NCI-H128 (cell line): Measurements from ENCODE around the gene GRK1.

Source experiments
- DNase-seq: peaks from one replicate; lab custom pipeline; 2025; ENCODE audit not compliant: unreplicated experiment; lab: John Stamatoyannopoulos, UW

The GRK1 gene

GRCh38 chr13:113649212-113649611, 17.8 kb upstream of the GRK1 start:
- no peak for DNase-seq

DNA sequence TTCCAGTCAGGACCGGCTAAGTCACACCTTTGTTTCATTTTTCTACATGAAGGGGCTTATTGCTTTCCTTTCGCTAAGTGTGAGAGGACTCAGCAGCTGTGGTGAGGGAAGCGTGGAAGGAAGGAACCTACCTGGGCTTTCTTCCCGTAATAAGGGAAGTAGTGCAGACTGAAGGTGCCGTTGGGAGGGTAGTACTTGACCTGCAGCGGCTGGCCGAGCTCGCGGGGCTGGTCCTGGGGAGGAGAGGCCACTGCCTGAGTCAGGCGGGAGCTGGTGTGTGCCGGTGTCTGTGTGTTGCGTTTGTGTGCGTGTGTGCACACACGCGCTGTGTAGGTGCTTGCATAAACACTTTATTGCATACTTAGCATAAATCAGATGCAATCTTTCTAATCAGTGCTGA, 16.7 kb upstream of the GRK1 start:
- no peak for DNase-seq

- no peak for DNase-seq
These were observed 16.3 kb upstream of the GRK1 start for GRCh38 chr13:113650731-113651148.

- no peak for DNase-seq
These were observed 15.3 kb upstream of the GRK1 start for GRCh38 chr13:113651511-113652403.

- no peak for DNase-seq
These were observed 14.4 kb upstream of the GRK1 start for GRCh38 chr13:113652404-113653263.

- no peak for DNase-seq
These were observed 13.5 kb upstream of the GRK1 start for GRCh38 chr13:113653264-113654174.

GRCh38 chr13:113654175-113654560, 12.9 kb upstream of the GRK1 start:
- no peak for DNase-seq

DNA sequence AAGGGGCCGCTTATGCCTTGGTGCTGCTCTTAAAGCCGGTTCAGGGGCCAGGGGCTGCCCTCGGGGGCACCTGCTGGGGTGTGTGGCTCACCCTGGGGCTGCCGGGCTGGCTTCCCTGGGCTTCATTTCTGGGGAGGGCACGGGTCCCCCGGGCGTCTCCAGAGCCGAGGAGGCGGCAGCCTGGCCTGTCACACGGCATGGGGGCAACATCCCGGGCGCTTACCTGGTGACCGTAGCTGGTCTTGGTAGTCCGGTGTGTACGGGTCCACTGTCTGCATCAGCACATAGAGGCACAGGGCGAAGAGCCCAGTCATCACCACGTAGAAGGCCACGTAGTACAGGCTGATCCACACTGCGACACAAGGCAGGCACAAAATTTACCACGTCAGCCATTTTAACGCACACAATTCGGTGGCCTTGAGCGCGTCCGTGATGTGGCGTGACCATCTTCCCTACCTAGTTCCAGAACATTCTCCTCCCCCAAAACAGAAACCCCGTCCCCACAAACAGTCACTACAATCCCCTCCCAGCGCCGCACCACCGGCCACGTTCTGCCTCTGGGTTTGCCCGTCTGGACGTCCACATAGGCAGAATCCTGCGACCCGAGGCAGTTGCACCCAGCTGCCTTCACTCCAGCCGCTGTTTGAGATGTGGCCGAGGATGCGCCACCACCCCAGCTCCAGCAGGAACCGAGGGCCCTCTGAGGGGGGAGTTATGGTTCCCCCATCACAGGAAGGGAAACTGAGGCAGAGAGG, 12.3 kb upstream of the GRK1 start:
- DNase-seq: no peak

DNA sequence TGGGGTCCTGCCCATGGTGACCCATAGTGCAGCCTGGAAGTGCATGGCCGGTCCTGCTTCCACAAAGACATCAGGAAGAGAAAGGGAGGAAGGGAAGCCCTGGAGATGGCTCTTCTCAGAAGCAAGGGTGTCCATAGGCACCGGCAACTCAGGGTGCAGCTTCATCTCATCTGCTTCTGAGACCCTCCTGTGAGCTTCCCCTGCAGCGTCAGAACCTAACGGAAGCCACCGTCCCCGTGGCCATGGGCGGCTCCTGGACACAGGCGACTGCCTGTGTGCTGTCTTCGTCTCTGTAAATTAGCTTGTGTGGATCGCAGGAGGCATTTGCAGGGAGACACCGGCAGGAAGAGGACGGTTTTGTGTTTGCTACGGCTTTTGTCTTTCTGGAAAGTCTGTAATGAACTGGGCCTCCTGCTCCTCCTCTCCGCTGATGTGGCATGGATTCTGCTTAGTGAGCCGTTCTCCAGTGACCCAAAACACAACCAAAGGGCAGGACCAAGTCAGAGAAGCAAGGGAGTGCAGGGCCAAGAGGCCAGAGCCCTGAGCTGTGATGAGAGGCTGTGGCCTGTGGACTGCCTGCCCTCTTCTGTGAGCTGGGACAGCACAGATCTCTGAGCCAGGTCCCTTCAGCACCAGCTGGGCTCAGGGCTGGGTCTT, 11.5 kb upstream of the GRK1 start:
- no peak for DNase-seq

- DNase-seq: no peak
These were observed 10.9 kb upstream of the GRK1 start for GRCh38 chr13:113656003-113656588.

DNA sequence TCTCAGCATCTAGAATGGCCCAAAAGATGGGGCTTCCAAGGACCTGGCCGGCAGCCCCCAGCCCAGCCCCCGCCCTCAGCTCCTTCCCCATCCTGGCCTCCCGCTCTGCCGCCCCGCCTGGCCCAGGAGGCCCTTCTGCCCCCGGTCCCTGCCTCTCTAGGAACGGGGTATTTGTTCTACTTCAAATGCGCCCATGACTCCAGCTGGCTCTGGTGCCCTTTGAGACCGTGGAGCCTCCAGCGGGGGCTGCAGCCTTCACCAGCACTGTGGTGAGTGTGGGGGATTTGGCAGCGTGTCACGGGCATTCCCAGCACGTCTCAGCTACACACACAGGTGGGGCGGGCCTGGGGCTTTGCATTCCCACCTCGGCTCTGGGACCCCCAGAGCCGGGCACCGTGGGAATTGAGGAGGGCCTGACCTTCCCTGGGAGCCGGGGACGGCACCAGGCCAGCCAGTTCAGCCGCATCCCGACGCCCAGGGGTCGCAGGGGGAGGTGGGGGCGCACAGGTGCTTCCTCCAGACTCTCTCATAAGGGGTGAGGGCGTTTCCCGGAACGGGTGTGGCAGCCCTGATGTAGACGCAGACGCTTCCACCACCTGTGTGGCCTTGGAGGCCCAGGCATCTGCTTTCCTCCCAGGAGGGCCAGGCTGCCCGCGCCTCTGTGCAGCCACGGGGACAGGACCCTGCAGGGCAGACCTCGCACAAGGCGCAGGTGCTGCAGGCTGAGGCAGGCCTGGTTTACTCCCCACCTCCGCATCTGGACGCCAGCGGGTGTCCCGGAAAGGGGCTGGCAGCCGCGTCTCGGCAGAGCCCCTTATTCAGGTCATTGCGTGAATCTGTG, 10.0 kb upstream of the GRK1 start:
- no peak for DNase-seq

DNA sequence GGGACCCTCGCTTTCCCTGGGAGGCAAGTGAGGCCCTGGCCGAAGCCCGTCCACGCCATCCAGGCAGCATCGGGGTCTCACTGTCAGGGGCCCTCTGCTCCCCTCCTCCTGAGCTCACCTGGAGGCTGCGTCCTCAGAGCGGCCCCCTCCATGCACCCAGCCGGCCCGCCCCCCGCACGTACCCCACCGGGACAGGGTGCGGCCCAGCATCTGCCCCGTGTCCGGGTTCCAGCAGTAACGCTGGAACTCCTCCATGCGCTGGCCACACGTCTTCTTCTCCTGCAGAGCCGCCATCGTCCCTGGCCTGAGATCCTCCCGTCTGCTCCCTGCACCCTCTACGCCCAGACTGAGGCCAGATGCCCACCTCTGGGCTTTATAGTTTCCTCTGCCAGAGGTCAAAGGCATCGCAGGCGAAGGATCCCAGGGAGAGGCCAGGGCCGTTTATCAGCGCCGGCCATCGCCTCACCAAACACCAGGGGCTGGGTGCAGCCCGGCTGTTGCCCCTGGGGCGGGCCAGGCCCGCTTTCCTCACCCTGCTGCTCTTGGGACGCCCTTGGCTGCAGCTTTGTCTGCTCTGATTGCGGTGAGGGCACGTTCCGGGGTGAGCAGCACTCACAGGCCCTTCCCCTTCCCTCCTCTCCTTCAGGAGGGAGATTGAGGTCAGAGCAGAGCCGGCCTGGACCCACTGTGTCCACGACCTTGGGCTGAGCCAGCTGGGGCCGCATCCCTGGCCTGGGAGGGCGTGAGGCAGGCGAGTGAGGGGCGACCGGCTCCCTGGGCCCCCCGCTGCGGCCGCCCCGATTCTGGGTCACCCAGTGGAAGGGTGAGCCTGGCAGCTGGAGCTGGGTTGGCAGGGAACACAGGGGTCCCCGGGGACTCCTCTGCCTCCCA, 8.9 kb upstream of the GRK1 start, which contains the start of gene ATP4B:
ATP4B (minus strand) TSS at position 348 of the 891 bp plus-strand sequence; CDS start at position 294, 54 bp downstream.
- no peak for DNase-seq

DNA sequence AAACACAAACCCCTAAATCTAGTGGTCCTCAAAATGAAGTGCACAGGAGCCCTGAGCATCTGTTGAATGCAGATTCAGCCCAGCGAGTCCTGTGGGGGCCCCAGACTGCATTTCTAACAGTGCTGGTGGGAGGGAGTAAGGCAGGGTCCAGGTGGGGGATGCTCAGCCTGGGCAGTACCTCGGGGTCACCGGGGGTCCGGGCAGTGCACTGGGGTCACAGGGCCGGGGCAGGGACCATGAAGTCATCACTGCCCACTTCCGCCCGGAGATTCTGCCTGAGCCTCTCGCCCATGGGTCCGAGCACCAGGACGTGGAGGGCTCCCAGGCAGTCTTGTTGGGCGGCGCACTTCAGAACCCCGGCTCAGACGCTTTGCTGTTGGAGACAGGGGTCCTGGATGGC, 8.2 kb upstream of the GRK1 start:
- DNase-seq: no peak

GRCh38 chr13:113659337-113659736, 7.7 kb upstream of the GRK1 start:
- DNase-seq: no peak

- no peak for DNase-seq
These were observed 7.0 kb upstream of the GRK1 start for GRCh38 chr13:113660066-113660465.

- DNase-seq: no peak
These were observed 5.5 kb upstream of the GRK1 start for GRCh38 chr13:113661509-113661908.

DNA sequence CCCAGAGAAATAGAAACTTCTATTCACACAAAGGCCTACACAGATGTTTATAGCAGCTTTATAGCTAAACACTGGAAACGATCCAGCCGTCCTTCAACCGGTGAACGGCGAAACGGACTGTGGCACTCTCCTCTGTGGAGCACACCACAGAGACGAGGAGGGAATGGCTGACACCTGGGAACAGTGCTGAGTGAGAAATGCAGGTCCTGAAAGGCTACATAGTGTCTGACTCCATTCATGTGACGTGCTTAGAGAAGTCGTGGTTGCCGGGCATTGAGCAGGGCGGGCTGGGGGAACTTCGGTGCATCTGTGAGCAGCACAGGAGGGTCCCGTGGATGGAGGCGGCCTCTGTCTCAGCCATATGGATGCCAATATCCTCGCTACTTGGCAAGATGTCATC, 3.1 kb upstream of the GRK1 start:
- DNase-seq: no peak
